IMR-90 (cell line): ENCODE data around the gene ECI2. TPM values are rescaled to one million over a fixed set of nuclear protein-coding genes. Genes with fewer than 3 reads are reported as not detected.

Experiments
- ATAC-seq: fragments of 200-7000 bp; cut with Tn5 transposase; 2 replicates; pipeline ENCODE4 v1.9.1; 2020; ENCODE audit warnings: low read depth, mild to moderate bottlenecking, moderate library complexity
- BruUV-seq: library from RNA; stranded (reverse); fragments of 400-500 nt; replicated peaks from 2 replicates; lab custom pipeline; 2021; lab: Mats Ljungman, UMichigan
- CTCF ChIA-PET: fragments of 300-600 bp; formaldehyde crosslinking; extraction: SDS; loops from one replicate; lab custom pipeline; 2021; ENCODE audit warnings: antibody characterized with exemption; lab: Yijun Ruan, JAX
- POLR2A ChIA-PET: fragments of 300-600 bp; sonication (Branson Sonifier 250); formaldehyde crosslinking; loops from one replicate; lab custom pipeline; 2022; ENCODE audit warnings: antibody characterized with exemption; ENCODE audit not compliant: unreplicated experiment; lab: Charles Lee
- DNase-seq: peaks from one replicate; pipeline ENCODE4 v3.0.0; 2013
- H2AFZ ChIP-seq: replicated peaks from 2 replicates; pipeline ENCODE3; 2013; ENCODE audit warnings: low read length, mild to moderate bottlenecking; ENCODE audit not compliant: poor library complexity
- H2AK5ac ChIP-seq: 2 replicates; pipeline ENCODE4 v1.6.1; 2013; ENCODE audit warnings: low read depth, low read length, inconsistent platforms
- H2AK9ac ChIP-seq: replicated peaks from 2 replicates; pipeline ENCODE3; 2013; ENCODE audit warnings: mild to moderate bottlenecking, low read depth, low read length, moderate library complexity; ENCODE audit not compliant: poor library complexity
- H2BK120ac ChIP-seq: 2 replicates; pipeline ENCODE4 v1.6.1; 2013; ENCODE audit warnings: low read depth, low read length, inconsistent platforms
- H2BK15ac ChIP-seq: 3 replicates; pipeline ENCODE4 v1.6.1; 2013; ENCODE audit warnings: low read depth, low read length, inconsistent platforms
- H2BK20ac ChIP-seq: 2 replicates; pipeline ENCODE4 v1.6.1; 2013; ENCODE audit warnings: low read depth, mild to moderate bottlenecking, inconsistent platforms, low read length, moderate library complexity
- H2BK5ac ChIP-seq: 2 replicates; pipeline ENCODE4 v1.6.1; 2013; ENCODE audit warnings: mild to moderate bottlenecking, low read depth, low read length, inconsistent platforms; ENCODE audit not compliant: poor library complexity, severe bottlenecking
- H3K14ac ChIP-seq: replicated peaks from 2 replicates; pipeline ENCODE4 v1.6.1; 2013; ENCODE audit warnings: low read depth, low read length, inconsistent platforms
- H3K18ac ChIP-seq: 2 replicates; pipeline ENCODE4 v1.6.1; 2013; ENCODE audit warnings: low read depth, low read length, control low read depth
- H3K23ac ChIP-seq: 2 replicates; pipeline ENCODE4 v1.6.1; 2013; ENCODE audit warnings: low read depth, low read length, inconsistent platforms
- H3K27ac ChIP-seq: 2 replicates; pipeline ENCODE4 v1.5.1; 2013; ENCODE audit warnings: mild to moderate bottlenecking, control low read depth, low read length; ENCODE audit not compliant: insufficient read depth
- H3K27me3 ChIP-seq: 2 replicates; pipeline ENCODE4 v1.6.1; 2013; ENCODE audit warnings: low read length; ENCODE audit not compliant: control insufficient read depth, insufficient read depth
- H3K36me3 ChIP-seq: 2 replicates; pipeline ENCODE4 v1.6.1; 2013; ENCODE audit warnings: low read length, mixed read lengths; ENCODE audit not compliant: control insufficient read depth, insufficient read depth
- H3K4ac ChIP-seq: 2 replicates; pipeline ENCODE4 v1.6.1; 2013; ENCODE audit warnings: low read depth, low read length, inconsistent platforms
- H3K4me1 ChIP-seq: 2 replicates; pipeline ENCODE4 v1.6.1; 2013; ENCODE audit warnings: low read length, mixed read lengths; ENCODE audit not compliant: control insufficient read depth, insufficient read depth
- H3K4me2 ChIP-seq: 2 replicates; pipeline ENCODE4 v1.6.1; 2013; ENCODE audit warnings: low read depth, mild to moderate bottlenecking, control low read depth, low read length, moderate library complexity
- H3K4me3 ChIP-seq: 2 replicates; pipeline ENCODE4 v1.5.1; 2013; ENCODE audit warnings: low read depth, mild to moderate bottlenecking, control low read depth, low read length, moderate library complexity; ENCODE audit not compliant: insufficient read depth
- H3K56ac ChIP-seq: 2 replicates; pipeline ENCODE4 v1.6.1; 2013; ENCODE audit warnings: low read length, inconsistent platforms; ENCODE audit not compliant: insufficient read depth; ENCODE audit errors: extremely low read depth
- H3K79me1 ChIP-seq, 2 experiments: 2 replicates each; pipeline ENCODE4 v1.6.1; 2013; ENCODE audit warnings: low read length in 2 of 2, inconsistent platforms in 1 of 2, low read depth in 1 of 2
- H3K9ac ChIP-seq: 2 replicates; pipeline ENCODE4 v1.6.1; 2013; ENCODE audit warnings: low read depth, low read length, control low read depth
- H3K9me1 ChIP-seq: 2 replicates; pipeline ENCODE4 v1.6.1; 2013; ENCODE audit warnings: low read length, inconsistent platforms; ENCODE audit not compliant: insufficient read depth
- H3K9me3 ChIP-seq: 2 replicates; pipeline ENCODE4 v1.6.1; 2013; ENCODE audit warnings: low read length; ENCODE audit not compliant: control insufficient read depth, insufficient read depth
- H4K20me1 ChIP-seq: 2 replicates; pipeline ENCODE4 v1.6.1; 2013; ENCODE audit warnings: low read length, inconsistent platforms; ENCODE audit not compliant: insufficient read depth
- H4K5ac ChIP-seq: 2 replicates; pipeline ENCODE4 v1.6.1; 2013; ENCODE audit warnings: mild to moderate bottlenecking, low read depth, low read length, control low read depth
- H4K8ac ChIP-seq, 2 experiments: 2 replicates each; pipeline ENCODE4 v1.6.1; 2013; ENCODE audit warnings: low read depth in 2 of 2, low read length in 2 of 2, control low read depth in 1 of 2, inconsistent platforms in 1 of 2
- H4K91ac ChIP-seq: 2 replicates; pipeline ENCODE4 v1.6.1; 2013; ENCODE audit warnings: low read depth, low read length, inconsistent platforms; ENCODE audit not compliant: insufficient read depth
- CHD1 ChIP-seq: IDR thresholded peaks from 2 replicates; pipeline ENCODE4 v1.6.1; 2012; ENCODE audit warnings: low read depth, low read length, improper control_type of control experiment
- FOS ChIP-seq: fragments of 150-350 bp; IDR thresholded peaks from 2 replicates; pipeline ENCODE4 v1.6.1; 2016; ENCODE audit warnings: low read depth, low read length
- MAZ ChIP-seq: IDR thresholded peaks from 2 replicates; pipeline ENCODE4 v1.6.1; 2012; ENCODE audit warnings: low read depth, mild to moderate bottlenecking, low read length, improper control_type of control experiment, moderate library complexity, borderline replicate concordance
- MXI1 ChIP-seq: IDR thresholded peaks from 2 replicates; pipeline ENCODE4 v1.6.1; 2012; ENCODE audit warnings: low read depth, mild to moderate bottlenecking, low read length, moderate library complexity, borderline replicate concordance
- NFE2L2 ChIP-seq: fragments of 150-350 bp; IDR thresholded peaks from 2 replicates; pipeline ENCODE4 v1.6.1; 2016; ENCODE audit warnings: low read depth, mild to moderate bottlenecking, low read length
- POLR2A ChIP-seq: IDR thresholded peaks from 2 replicates; pipeline ENCODE4 v1.6.1; 2012; ENCODE audit warnings: mild to moderate bottlenecking, low read depth, low read length
- RAD21 ChIP-seq: IDR thresholded peaks from 2 replicates; pipeline ENCODE4 v1.6.1; 2012; ENCODE audit warnings: low read length, improper control_type of control experiment
- RCOR1 ChIP-seq: IDR thresholded peaks from 2 replicates; pipeline ENCODE4 v1.6.1; 2012; ENCODE audit warnings: mild to moderate bottlenecking, low read length, improper control_type of control experiment; ENCODE audit not compliant: insufficient replicate concordance
- WGBS, 2 experiments: methylation state at CpG; one replicate each; pipeline versions ENCODE4 v1.1.5 to v1.1.7; 2013; ENCODE audit warnings: missing lambda C conversion rate in 2 of 2; ENCODE audit not compliant: insufficient read length in 1 of 2; ENCODE audit errors: extremely low coverage in 2 of 2; 5-methylcytosine and 5-hydroxymethylcytosine counted together
- dilution Hi-C: fragments of 300-500 bp; cut with HindIII; formaldehyde crosslinking; loops from one replicate; pipeline ENCODE4 v1.14.3; 2018; ENCODE audit warnings: low sequenced_read_pairs; ENCODE audit not compliant: unreplicated experiment
- in situ Hi-C: fragments of 300-500 bp; cut with MboI; formaldehyde crosslinking; loops from 3 replicates; pipeline ENCODE4 v1.14.3; 2019; ENCODE audit warnings: low sequenced_read_pairs, inconsistent platforms, mixed read lengths
- intact Hi-C: fragments of 100-400 bp; cut with micrococcal nuclease; formaldehyde crosslinking; loops from 2 replicates; pipeline ENCODE4 v1.10.0; 2022
- polyA plus RNA-seq, 3 experiments: library from polyadenylated mRNA; depleted of rRNA; stranded (reverse); fragments of >200 nt; gene quantifications; 2 replicates each; pipeline ENCODE4 v1.2.3, GENCODE V29; 2012; ENCODE audit warnings: low replicate concordance in 1 of 3
- total RNA-seq: library from RNA; depleted of rRNA; stranded (reverse); fragments of >200 nt; gene quantifications from 2 replicates; pipeline ENCODE4 v1.2.3, GENCODE V29; 2012
- TF ChIP-seq, protein P1 (sequence below): conservative IDR thresholded peaks from 2 replicates; pipeline ENCODE4 v1.5.1; 2012; ENCODE audit warnings: mild to moderate bottlenecking, low read depth, low read length, improper control_type of control experiment
- TF ChIP-seq, protein P2 (sequence below): fragments of 150-350 bp; IDR thresholded peaks from 2 replicates; pipeline ENCODE4 v1.6.1; 2017; ENCODE audit warnings: mild to moderate bottlenecking, antibody characterized with exemption, low read length, low read depth
- TF ChIP-seq, protein P3 (sequence below): fragments of 150-350 bp; IDR thresholded peaks from 2 replicates; pipeline ENCODE4 v1.6.1; 2016; ENCODE audit warnings: low read depth, mild to moderate bottlenecking, low read length, moderate library complexity, borderline replicate concordance

ECI2 gene
- total and polyA plus RNA-seq, 2 of the 4 experiments (the other 2 are of a cell fraction), result 64.1 to 152 TPM

DNA sequence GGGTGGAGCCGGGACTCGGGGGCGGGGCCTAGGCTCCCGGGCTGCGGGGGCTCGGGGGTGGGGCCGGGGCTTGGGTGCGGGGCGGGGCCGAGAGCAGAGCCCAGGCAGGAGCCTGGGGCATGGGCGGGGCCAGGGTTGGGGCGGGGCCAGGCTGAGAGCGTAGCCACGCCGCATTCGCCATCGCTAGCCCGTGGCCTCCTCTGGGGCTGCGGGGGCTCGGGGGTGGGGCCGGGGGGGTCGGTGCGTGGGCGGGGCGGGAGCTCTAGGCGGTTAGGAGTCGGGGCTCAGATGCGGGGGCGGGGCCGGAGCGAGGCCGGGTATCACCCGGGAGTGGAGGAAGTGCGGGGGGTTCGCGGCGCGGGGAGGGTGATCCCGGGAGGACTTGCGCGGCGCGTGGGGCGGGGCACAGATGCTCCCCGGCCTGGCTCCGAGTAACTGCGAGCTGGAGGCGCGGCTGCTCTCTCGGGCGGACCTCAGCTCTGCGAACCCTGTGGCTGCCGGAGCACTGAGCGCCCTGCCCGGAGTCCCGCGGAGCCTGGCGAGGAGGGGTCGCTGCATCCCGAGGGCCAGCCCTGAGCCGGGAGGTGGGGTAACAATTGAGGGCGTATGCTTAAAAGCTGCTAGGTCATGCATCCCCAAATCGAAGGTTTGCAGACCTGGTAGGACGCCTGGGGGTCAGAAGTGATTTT is 434 bp upstream of the ECI2 start:
- Histone ChIP-seq H3K27ac (peak overlapping the region; percentile 95), H4K91ac (peak overlapping the region; percentile 40; the same call in 1 of the 2 replicates), H3K79me1 (peaks cover 4 to 33% of the 10 kb centered on the region in 2 experiments), H4K20me1 (peaks cover 5% of the 10 kb centered on the region; the same call in 1 of the 2 replicates), H4K5ac (peak overlapping the region; percentile 76), H3K18ac (peak overlapping the region; percentile 69), H2AK9ac (peak overlapping the region; percentile 86), H3K4ac (peak overlapping the region; percentile 93), H3K56ac (peak overlapping the region; percentile 23; the same call in 1 of the 2 replicates), H3K4me1 (peaks cover 5% of the 10 kb centered on the region), H3K36me3 (peaks cover 7% of the 10 kb centered on the region; the same call in 1 of the 2 replicates), H2BK5ac (peak overlapping the region; percentile 92), H3K14ac (peak overlapping the region; percentile 85), H2AFZ (peak overlapping the region; percentile 98), H3K4me3 (peak overlapping the region; percentile 93), H2BK120ac (peak overlapping the region; percentile 82), H2BK15ac (peak overlapping the region; percentile 72; the same call in 1 of the 3 replicates), H3K27me3 (no peaks in the 10 kb centered on the region), H2BK20ac (no peak overlapping the region), H2AK5ac (no peak overlapping the region), H4K8ac (peak overlapping the region; percentile 66 to 83; a peak in 3 of 4 replicates), H3K23ac (peak overlapping the region; percentile 94), H3K4me2 (peak overlapping the region; percentile 95), H3K9me3 (no peaks in the 10 kb centered on the region), H3K9me1 (peaks cover 3% of the 10 kb centered on the region; the same call in 1 of the 2 replicates), H3K9ac (peak overlapping the region; percentile 88)
- no TSS peak for BruUV-seq
- ATAC-seq (peak; percentile 95), DNase-seq (peak; percentile 90)
- dilution Hi-C loops (no loop called here), in situ Hi-C loops (no loop called here), intact Hi-C loops (loop anchor here (1.0 to 10.0 kb wide), 3 partner anchors 74 to 219 kb away; no protein-coding TSS in a partner anchor)
- ChIA-PET POLR2A (interaction anchor here (0.6 to 0.7 kb wide), 3 partner anchors 23 to 94 kb away, joined by 3 to 8 read pairs (median 7); no protein-coding TSS in a partner anchor), CTCF (interaction anchor here (1.1 kb wide), 1 partner anchor 19 kb away, joined by 3 read pairs; no protein-coding TSS in a partner anchor)
- 0% methylated on average over 9 of the region's 64 CpGs; no CpG with 5 or more reads in 1 of the 2 experiments for WGBS, 2 experiments
- TF ChIP-seq FOS (no peak), MAZ (peak; percentile 94; the same call in 1 of the 2 replicates), RAD21 (no peak), MXI1 (peak; percentile 56; the same call in 1 of the 2 replicates), CHD1 (no peak), RCOR1 (no peak), NFE2L2 (no peak), POLR2A (no peak)
- TF ChIP-seq, protein P1, sequence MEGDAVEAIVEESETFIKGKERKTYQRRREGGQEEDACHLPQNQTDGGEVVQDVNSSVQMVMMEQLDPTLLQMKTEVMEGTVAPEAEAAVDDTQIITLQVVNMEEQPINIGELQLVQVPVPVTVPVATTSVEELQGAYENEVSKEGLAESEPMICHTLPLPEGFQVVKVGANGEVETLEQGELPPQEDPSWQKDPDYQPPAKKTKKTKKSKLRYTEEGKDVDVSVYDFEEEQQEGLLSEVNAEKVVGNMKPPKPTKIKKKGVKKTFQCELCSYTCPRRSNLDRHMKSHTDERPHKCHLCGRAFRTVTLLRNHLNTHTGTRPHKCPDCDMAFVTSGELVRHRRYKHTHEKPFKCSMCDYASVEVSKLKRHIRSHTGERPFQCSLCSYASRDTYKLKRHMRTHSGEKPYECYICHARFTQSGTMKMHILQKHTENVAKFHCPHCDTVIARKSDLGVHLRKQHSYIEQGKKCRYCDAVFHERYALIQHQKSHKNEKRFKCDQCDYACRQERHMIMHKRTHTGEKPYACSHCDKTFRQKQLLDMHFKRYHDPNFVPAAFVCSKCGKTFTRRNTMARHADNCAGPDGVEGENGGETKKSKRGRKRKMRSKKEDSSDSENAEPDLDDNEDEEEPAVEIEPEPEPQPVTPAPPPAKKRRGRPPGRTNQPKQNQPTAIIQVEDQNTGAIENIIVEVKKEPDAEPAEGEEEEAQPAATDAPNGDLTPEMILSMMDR, result no peak
- TF ChIP-seq, protein P2, sequence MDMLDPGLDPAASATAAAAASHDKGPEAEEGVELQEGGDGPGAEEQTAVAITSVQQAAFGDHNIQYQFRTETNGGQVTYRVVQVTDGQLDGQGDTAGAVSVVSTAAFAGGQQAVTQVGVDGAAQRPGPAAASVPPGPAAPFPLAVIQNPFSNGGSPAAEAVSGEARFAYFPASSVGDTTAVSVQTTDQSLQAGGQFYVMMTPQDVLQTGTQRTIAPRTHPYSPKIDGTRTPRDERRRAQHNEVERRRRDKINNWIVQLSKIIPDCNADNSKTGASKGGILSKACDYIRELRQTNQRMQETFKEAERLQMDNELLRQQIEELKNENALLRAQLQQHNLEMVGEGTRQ, result peak; percentile 28; the same call in 1 of the 2 replicates
- TF ChIP-seq, protein P3, sequence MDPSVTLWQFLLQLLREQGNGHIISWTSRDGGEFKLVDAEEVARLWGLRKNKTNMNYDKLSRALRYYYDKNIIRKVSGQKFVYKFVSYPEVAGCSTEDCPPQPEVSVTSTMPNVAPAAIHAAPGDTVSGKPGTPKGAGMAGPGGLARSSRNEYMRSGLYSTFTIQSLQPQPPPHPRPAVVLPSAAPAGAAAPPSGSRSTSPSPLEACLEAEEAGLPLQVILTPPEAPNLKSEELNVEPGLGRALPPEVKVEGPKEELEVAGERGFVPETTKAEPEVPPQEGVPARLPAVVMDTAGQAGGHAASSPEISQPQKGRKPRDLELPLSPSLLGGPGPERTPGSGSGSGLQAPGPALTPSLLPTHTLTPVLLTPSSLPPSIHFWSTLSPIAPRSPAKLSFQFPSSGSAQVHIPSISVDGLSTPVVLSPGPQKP, result no peak
